Nephron (organoid): ENCODE data around the gene MNAT1.

Experiments used
- H3K27ac Mint-ChIP-seq, 3 experiments: 2 replicates each; pipeline ENCODE4 v1.8.0; 2020; ENCODE audit warnings: mixed read lengths in 3 of 3, mild to moderate bottlenecking in 2 of 3, moderate library complexity in 1 of 3
- H3K27me3 Mint-ChIP-seq: 2 replicates; pipeline ENCODE4 v1.8.0; 2021; ENCODE audit warnings: low read depth, mild to moderate bottlenecking, moderate library complexity, mixed read lengths
- H3K36me3 Mint-ChIP-seq: 2 replicates; pipeline ENCODE4 v1.8.0; 2020; ENCODE audit warnings: low read depth, mixed read lengths
- H3K4me1 Mint-ChIP-seq: 2 replicates; pipeline ENCODE4 v1.8.0; 2020; ENCODE audit warnings: mixed read lengths
- H3K4me3 Mint-ChIP-seq, 3 experiments: 2 replicates each; pipeline ENCODE4 v1.8.0; 2020; ENCODE audit warnings: mild to moderate bottlenecking in 3 of 3, mixed read lengths in 3 of 3, moderate library complexity in 2 of 3
- H3K9me3 Mint-ChIP-seq: 2 replicates; pipeline ENCODE4 v1.8.0; 2020; ENCODE audit warnings: mixed read lengths
- TF ChIP-seq, protein P1 (sequence below), 3 experiments: fragments of 200-600 bp; sonication (generic); IDR thresholded peaks; one replicate each; pipeline ENCODE4 v1.5.0; 2021; ENCODE audit warnings: antibody characterized with exemption in 3 of 3; ENCODE audit not compliant: unreplicated experiment in 3 of 3

The MNAT1 gene

DNA sequence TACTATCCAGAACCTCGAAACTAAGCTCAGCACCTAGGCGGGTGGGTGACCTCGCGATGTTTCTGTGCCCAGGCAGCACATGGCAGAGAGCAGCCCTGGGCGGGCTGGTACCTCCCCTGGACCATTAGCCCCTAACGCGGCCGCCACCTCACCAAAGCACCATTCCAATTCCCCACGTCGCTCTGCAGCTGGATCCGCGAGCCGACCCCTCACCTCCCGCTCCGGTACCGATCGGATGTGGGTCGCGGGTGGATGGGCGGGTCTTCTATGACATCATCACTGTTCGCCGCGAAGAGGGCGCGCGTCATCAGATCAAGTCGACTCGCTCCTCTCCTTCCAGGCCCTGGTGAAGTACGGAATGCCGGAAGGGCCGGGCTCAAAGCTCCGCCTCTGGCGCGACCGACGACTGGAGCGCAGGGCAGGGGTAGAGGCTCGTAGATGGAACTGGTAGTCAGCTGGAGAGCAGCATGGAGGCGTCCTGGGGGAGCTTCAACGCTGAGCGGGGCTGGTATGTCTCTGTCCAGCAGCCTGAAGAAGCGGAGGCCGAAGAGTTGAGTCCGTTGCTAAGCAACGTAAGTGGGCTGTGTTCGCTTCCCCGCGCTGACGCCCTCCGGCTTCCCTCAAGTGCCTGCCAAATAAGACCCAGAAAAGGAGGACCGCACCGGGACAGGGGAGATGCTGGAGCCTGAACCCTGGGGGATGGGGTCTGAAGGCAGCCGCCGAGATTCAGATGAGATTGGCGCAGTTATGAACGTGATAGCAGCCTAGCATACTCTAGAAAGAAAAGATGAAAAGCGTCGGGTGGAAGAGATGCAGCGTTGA lies 246.5 kb downstream of the MNAT1 start, which contains the start of the genes SLC38A6 and TRMT5:
TSS of gene SLC38A6 (plus strand) at position 435 of the 822 bp plus-strand sequence. CDS start at position 468, 33 bp downstream.
TSS of gene TRMT5 (minus strand) at position 269 of the 822 bp plus-strand sequence. CDS start at position 163, 106 bp downstream.
- TF ChIP-seq, protein P1, sequence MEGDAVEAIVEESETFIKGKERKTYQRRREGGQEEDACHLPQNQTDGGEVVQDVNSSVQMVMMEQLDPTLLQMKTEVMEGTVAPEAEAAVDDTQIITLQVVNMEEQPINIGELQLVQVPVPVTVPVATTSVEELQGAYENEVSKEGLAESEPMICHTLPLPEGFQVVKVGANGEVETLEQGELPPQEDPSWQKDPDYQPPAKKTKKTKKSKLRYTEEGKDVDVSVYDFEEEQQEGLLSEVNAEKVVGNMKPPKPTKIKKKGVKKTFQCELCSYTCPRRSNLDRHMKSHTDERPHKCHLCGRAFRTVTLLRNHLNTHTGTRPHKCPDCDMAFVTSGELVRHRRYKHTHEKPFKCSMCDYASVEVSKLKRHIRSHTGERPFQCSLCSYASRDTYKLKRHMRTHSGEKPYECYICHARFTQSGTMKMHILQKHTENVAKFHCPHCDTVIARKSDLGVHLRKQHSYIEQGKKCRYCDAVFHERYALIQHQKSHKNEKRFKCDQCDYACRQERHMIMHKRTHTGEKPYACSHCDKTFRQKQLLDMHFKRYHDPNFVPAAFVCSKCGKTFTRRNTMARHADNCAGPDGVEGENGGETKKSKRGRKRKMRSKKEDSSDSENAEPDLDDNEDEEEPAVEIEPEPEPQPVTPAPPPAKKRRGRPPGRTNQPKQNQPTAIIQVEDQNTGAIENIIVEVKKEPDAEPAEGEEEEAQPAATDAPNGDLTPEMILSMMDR (IDR thresholded peaks at IDR 0.05; ENCODE audit: unreplicated experiment in 3 of 3), result no peak
- Mint-ChIP-seq H3K4me3 (no peak within 1 kb of the TSS), H3K9me3 (no peaks in the 10 kb centered on the region)

DNA sequence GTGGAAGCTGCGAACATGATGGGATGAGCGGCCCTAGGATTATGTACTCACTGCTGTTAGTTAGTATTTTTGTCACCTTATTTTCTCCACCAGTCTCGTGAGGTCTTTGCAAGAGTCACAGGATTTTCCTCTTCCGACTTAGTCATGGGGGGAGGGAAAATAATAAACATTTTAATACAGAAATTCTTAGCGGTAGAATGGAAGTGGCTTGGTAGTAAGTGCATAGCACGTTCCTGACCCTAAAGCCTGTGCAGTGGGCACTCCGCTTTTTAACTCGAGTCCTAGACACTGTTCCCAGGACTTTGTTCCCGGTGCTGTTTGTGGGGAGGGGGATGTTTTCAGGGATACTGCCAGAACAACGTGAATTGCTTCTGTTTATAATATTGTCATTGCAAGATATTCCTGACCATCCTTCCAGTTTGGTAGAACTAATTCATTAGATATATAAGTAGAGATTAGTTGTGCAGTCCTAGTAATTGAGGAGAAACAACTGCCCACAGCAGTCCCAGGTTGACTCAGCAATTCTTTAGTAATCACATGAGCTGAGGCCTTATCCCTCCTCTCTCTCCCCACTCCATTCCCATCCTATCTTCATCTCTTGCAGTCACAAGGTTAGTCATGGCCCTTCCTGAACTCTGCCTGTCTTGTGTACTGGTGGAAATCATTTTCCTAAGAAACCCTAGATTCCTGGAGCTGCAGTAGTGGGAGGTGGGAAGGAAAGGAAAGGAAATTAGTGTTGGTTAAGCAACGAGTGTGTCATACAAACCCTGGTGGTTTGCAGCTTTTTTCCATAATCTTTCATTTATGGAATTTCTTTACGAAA lies 247.3 kb downstream of the MNAT1 start:
- Mint-ChIP-seq H3K4me1 (peaks cover 27% of the 10 kb centered on the region), H3K4me3 (no peak overlapping the region), H3K27me3 (no peaks in the 10 kb centered on the region), H3K9me3 (no peaks in the 10 kb centered on the region), H3K27ac (no peak overlapping the region), H3K36me3 (peaks cover 27% of the 10 kb centered on the region)
- TF ChIP-seq, protein P1 (IDR thresholded peaks at IDR 0.05; ENCODE audit: unreplicated experiment in 3 of 3), result no peak

More for the DNA sequence above, 246.5 kb downstream of the MNAT1 start, which contains the start of the genes SLC38A6 and TRMT5:
- Mint-ChIP-seq H3K27ac (no peak within 1 kb of the TSS), H3K36me3 (peaks cover 32% of the 10 kb centered on the region), H3K27me3 (no peaks in the 10 kb centered on the region), H3K4me1 (peaks cover 35% of the 10 kb centered on the region)

DNA sequence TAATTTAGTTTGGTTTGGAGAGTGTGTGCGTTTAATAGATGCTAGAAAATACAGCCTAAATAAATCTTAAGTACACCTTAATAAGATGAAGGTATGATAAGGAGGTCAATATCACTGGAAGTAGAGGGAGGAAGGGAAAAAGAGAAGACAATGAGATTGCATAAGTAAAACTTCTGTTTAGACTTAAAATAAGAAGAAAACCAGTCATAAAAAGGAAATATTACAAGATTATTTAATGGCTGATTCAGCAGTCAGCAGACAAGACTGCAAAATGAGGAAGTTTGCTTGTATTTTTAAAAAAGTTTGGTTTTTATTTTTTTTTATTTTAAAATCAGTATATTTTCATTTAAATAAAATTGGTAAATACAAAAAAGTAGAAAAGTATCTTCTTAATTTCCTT lies 249.6 kb downstream of the MNAT1 start:
- Mint-ChIP-seq H3K27me3 (no peaks in the 10 kb centered on the region), H3K4me1 (peaks cover 10% of the 10 kb centered on the region), H3K4me3 (no peak overlapping the region), H3K9me3 (no peaks in the 10 kb centered on the region), H3K36me3 (peaks cover 18% of the 10 kb centered on the region), H3K27ac (no peak overlapping the region)
- TF ChIP-seq, protein P1 (IDR thresholded peaks at IDR 0.05; ENCODE audit: unreplicated experiment in 3 of 3), result no peak

DNA sequence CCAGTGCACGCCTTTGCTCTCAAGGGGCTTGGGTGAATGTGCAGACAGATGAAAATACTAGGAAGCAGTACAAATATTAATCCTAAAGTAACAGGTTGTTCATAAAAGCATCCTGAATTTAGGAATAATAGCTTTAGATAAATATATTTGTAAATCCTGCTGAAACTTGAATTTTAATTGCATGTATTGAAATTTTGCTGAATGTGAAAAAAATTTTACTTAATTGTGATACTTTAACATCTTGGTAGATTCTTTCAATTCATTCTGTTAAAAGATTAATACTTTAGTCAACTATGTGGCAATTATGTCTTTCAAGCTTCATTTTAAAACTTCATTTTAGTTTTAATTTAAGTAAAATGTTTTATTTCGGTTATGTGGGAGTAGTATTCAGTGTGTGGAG lies 251.9 kb downstream of the MNAT1 start:
- peaks cover 23% of the 10 kb centered on the region for H3K36me3 Mint-ChIP-seq
- no peak overlapping the region for H3K27ac Mint-ChIP-seq
- no peaks in the 10 kb centered on the region for H3K27me3 Mint-ChIP-seq
- H3K9me3 Mint-ChIP-seq, result no peaks in the 10 kb centered on the region
- H3K4me3 Mint-ChIP-seq, result no peak overlapping the region
- TF ChIP-seq, protein P1 (IDR thresholded peaks at IDR 0.05; ENCODE audit: unreplicated experiment in 3 of 3), result no peak
- peaks cover 9% of the 10 kb centered on the region for H3K4me1 Mint-ChIP-seq

DNA sequence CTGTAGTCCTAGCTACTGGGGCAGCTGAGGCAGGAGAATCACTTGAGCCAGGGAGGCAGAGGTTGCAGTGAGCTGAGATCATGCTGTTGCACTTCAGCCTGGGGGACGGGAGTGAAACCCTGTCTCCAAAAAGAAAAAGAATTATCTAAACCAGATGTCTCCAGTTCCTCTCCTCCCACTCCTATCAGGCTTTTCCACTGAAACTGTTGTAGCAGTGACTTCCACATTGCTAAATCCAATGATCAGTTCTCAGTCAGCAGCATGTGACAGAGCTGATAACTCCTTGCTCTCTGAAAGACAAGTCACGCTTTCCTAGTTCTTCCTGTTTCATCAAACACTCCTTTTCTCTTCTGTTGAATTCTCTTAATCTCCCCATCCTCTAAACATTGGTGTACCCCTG lies 255.0 kb downstream of the MNAT1 start:
- Mint-ChIP-seq H3K27me3 (no peaks in the 10 kb centered on the region), H3K36me3 (peaks cover 36% of the 10 kb centered on the region)

More for the DNA sequence above, 255.0 kb downstream of the MNAT1 start:
- H3K4me1 Mint-ChIP-seq, result peaks cover 8% of the 10 kb centered on the region
- H3K9me3 Mint-ChIP-seq, result no peaks in the 10 kb centered on the region
- H3K4me3 Mint-ChIP-seq, result no peak overlapping the region
- no peak overlapping the region for H3K27ac Mint-ChIP-seq
- TF ChIP-seq, protein P1 (IDR thresholded peaks at IDR 0.05; ENCODE audit: unreplicated experiment in 3 of 3), result no peak
